NCI-H524 treated with DMSO at 0.1 percent for 48 hours (cell line): ENCODE measurements around the gene AKNA.

Experiments
- DNase-seq: peaks from one replicate; lab custom pipeline; 2025; lab: John Stamatoyannopoulos, UW

Gene AKNA

GRCh38 chr9:114362394-114362793 lies 25.4 kb downstream of the AKNA start:
- DNase-seq = no peak

GRCh38 chr9:114361542-114361941 lies 26.2 kb downstream of the AKNA start:
- no peak for DNase-seq

GRCh38 chr9:114359801-114360200 lies 28.0 kb downstream of the AKNA start:
- no peak for DNase-seq

GRCh38 chr9:114357911-114358328 lies 29.9 kb downstream of the AKNA start:
- DNase-seq = no peak

- no peak for DNase-seq
These were observed 30.4 kb downstream of the AKNA start for GRCh38 chr9:114357360-114357759.

GRCh38 chr9:114356792-114357191 lies 31.0 kb downstream of the AKNA start:
- DNase-seq = no peak

- DNase-seq = no peak
These were observed 32.0 kb downstream of the AKNA start for GRCh38 chr9:114355821-114356220.

GRCh38 chr9:114351932-114352331 lies 35.9 kb downstream of the AKNA start:
- no peak for DNase-seq

- no peak for DNase-seq
These were observed 37.0 kb downstream of the AKNA start for GRCh38 chr9:114350636-114351401.

GRCh38 chr9:114349713-114350480 lies 37.9 kb downstream of the AKNA start:
- no peak for DNase-seq

GRCh38 chr9:114348906-114349482 lies 38.8 kb downstream of the AKNA start:
- DNase-seq = no peak

GRCh38 chr9:114348261-114348905 lies 39.4 kb downstream of the AKNA start:
- no peak for DNase-seq

- DNase-seq = peak; percentile 57
These were observed 40.1 kb downstream of the AKNA start for GRCh38 chr9:114347675-114348074.

- DNase-seq = no peak
These were observed 41.6 kb downstream of the AKNA start for GRCh38 chr9:114346146-114346545.

GRCh38 chr9:114345493-114346065 lies 42.2 kb downstream of the AKNA start:
- DNase-seq = no peak

GRCh38 chr9:114344692-114345091 lies 43.1 kb downstream of the AKNA start:
- DNase-seq = no peak

GRCh38 chr9:114344188-114344566 lies 43.6 kb downstream of the AKNA start:
- DNase-seq = no peak

- no peak for DNase-seq
These were observed 44.2 kb downstream of the AKNA start for GRCh38 chr9:114343471-114344187.

- DNase-seq = no peak
These were observed 44.9 kb downstream of the AKNA start for GRCh38 chr9:114342755-114343440.

GRCh38 chr9:114341991-114342390 lies 45.8 kb downstream of the AKNA start:
- no peak for DNase-seq
